ENCODE data around the gene DPY30.

DNA sequence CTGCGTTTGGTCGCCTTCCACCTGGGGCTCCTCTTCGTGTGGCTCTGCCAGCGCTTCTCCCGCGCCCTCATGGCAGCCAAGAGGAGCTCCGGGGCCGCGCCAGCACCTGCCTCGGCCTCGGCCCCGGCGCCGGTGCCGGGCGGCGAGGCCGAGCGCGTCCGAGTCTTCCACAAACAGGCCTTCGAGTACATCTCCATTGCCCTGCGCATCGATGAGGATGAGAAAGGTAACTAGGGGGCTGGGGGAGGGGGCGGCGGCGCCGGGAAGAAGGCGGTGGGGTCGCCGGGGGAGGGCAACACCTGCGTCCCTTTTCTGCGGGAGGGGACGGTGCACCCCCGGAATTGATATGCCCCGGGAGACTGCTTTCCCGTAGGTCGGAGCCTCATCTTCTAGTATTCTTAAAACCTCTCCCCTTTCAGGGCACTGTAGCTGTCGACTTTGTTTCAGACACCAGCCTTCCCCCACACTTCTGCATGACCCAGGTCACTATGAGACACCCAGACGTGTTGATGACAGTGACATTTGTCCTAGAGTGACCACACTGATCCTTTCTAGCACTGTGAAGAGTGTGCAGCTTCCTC, 24.5 kb upstream of the DPY30 start:
- TF ChIP-seq, protein P1, sequence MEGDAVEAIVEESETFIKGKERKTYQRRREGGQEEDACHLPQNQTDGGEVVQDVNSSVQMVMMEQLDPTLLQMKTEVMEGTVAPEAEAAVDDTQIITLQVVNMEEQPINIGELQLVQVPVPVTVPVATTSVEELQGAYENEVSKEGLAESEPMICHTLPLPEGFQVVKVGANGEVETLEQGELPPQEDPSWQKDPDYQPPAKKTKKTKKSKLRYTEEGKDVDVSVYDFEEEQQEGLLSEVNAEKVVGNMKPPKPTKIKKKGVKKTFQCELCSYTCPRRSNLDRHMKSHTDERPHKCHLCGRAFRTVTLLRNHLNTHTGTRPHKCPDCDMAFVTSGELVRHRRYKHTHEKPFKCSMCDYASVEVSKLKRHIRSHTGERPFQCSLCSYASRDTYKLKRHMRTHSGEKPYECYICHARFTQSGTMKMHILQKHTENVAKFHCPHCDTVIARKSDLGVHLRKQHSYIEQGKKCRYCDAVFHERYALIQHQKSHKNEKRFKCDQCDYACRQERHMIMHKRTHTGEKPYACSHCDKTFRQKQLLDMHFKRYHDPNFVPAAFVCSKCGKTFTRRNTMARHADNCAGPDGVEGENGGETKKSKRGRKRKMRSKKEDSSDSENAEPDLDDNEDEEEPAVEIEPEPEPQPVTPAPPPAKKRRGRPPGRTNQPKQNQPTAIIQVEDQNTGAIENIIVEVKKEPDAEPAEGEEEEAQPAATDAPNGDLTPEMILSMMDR (IDR thresholded peaks at IDR 0.05): no peak
- TF ChIP-seq POLR2AphosphoS5 (IDR thresholded peaks at IDR 0.05; ENCODE audit: low read depth, low read length) (no peak), REST (IDR thresholded peaks at IDR 0.05; ENCODE audit: insufficient read depth in 1 of 2, low read depth in 2 of 2, low read length in 1 of 2) (no peak)

Data from Panc1 (cell line).